ENCODE measurements around the gene ATP2B3. TPM values are rescaled to one million over a fixed set of nuclear protein-coding genes. Genes with fewer than 3 reads are reported as not detected.

ATP2B3 gene
- polyA plus RNA-seq, 2 donors = not detected

- 36 to 45% methylated on average over 31 of the region's 31 CpGs for WGBS, 2 donors
Measured at GRCh38 chrX:153539171-153539978, 21.9 kb downstream of the ATP2B3 start.

GRCh38 chrX:153539979-153540358 is 22.5 kb downstream of the ATP2B3 start:
- H3K4me3 ChIP-seq (ENCODE audit: low read depth in 1 of 2, low read length in 2 of 2) = no peak overlapping the region
- H3K9me3 ChIP-seq (ENCODE audit: control insufficient read depth in 2 of 2, insufficient read depth in 1 of 2, low read depth in 1 of 2, low read length in 1 of 2) = no peaks in the 10 kb centered on the region
- H3K4me1 ChIP-seq (ENCODE audit: control insufficient read depth in 2 of 2, insufficient read depth in 2 of 2, low read length in 1 of 2) = no peaks in the 10 kb centered on the region
- WGBS, 2 donors = 61 to 74% methylated on average over 8 to 9 of the region's 9 CpGs
- no peak overlapping the region for H3K27ac ChIP-seq (ENCODE audit: low read depth in 2 of 2, low read length in 1 of 2)
- no peaks in the 10 kb centered on the region for H3K36me3 ChIP-seq (ENCODE audit: control insufficient read depth in 2 of 2, insufficient read depth in 2 of 2, low read length in 1 of 2)
- no peaks in the 10 kb centered on the region for H3K27me3 ChIP-seq (ENCODE audit: control insufficient read depth in 1 of 2, insufficient read depth in 2 of 2, low read length in 2 of 2)

More at GRCh38 chrX:153539171-153539978, 21.9 kb downstream of the ATP2B3 start:
- H3K4me1 ChIP-seq (ENCODE audit: control insufficient read depth in 2 of 2, insufficient read depth in 2 of 2, low read length in 1 of 2) = no peaks in the 10 kb centered on the region
- no peak overlapping the region for H3K27ac ChIP-seq (ENCODE audit: low read depth in 2 of 2, low read length in 1 of 2)
- no peaks in the 10 kb centered on the region for H3K9me3 ChIP-seq (ENCODE audit: control insufficient read depth in 2 of 2, insufficient read depth in 1 of 2, low read depth in 1 of 2, low read length in 1 of 2)
- H3K27me3 ChIP-seq (ENCODE audit: control insufficient read depth in 1 of 2, insufficient read depth in 2 of 2, low read length in 2 of 2) = no peaks in the 10 kb centered on the region
- no peak overlapping the region for H3K4me3 ChIP-seq (ENCODE audit: low read depth in 1 of 2, low read length in 2 of 2)
- H3K36me3 ChIP-seq (ENCODE audit: control insufficient read depth in 2 of 2, insufficient read depth in 2 of 2, low read length in 1 of 2) = no peaks in the 10 kb centered on the region

GRCh38 chrX:153544727-153545126 is 27.3 kb downstream of the ATP2B3 start:
- H3K27me3 ChIP-seq (ENCODE audit: control insufficient read depth in 1 of 2, insufficient read depth in 2 of 2, low read length in 2 of 2) = no peaks in the 10 kb centered on the region
- no peak overlapping the region for H3K27ac ChIP-seq (ENCODE audit: low read depth in 2 of 2, low read length in 1 of 2)
- H3K4me3 ChIP-seq (ENCODE audit: low read depth in 1 of 2, low read length in 2 of 2) = no peak overlapping the region
- no peaks in the 10 kb centered on the region for H3K9me3 ChIP-seq (ENCODE audit: control insufficient read depth in 2 of 2, insufficient read depth in 1 of 2, low read depth in 1 of 2, low read length in 1 of 2)
- H3K36me3 ChIP-seq (ENCODE audit: control insufficient read depth in 2 of 2, insufficient read depth in 2 of 2, low read length in 1 of 2) = no peaks in the 10 kb centered on the region
- 71 to 81% methylated on average over 7 to 8 of the region's 8 CpGs for WGBS, 2 donors
- no peaks in the 10 kb centered on the region for H3K4me1 ChIP-seq (ENCODE audit: control insufficient read depth in 2 of 2, insufficient read depth in 2 of 2, low read length in 1 of 2)

GRCh38 chrX:153546386-153546785 is 28.9 kb downstream of the ATP2B3 start:
- 77 to 81% methylated on average over 11 of the region's 11 CpGs for WGBS, 2 donors
- Histone ChIP-seq H3K27ac (ENCODE audit: low read depth in 2 of 2, low read length in 1 of 2) (no peak overlapping the region), H3K27me3 (ENCODE audit: control insufficient read depth in 1 of 2, insufficient read depth in 2 of 2, low read length in 2 of 2) (no peaks in the 10 kb centered on the region), H3K9me3 (ENCODE audit: control insufficient read depth in 2 of 2, insufficient read depth in 1 of 2, low read depth in 1 of 2, low read length in 1 of 2) (no peaks in the 10 kb centered on the region), H3K4me1 (ENCODE audit: control insufficient read depth in 2 of 2, insufficient read depth in 2 of 2, low read length in 1 of 2) (no peaks in the 10 kb centered on the region), H3K36me3 (ENCODE audit: control insufficient read depth in 2 of 2, insufficient read depth in 2 of 2, low read length in 1 of 2) (no peaks in the 10 kb centered on the region), H3K4me3 (ENCODE audit: low read depth in 1 of 2, low read length in 2 of 2) (no peak overlapping the region)

- Histone ChIP-seq H3K4me3 (ENCODE audit: low read depth in 1 of 2, low read length in 2 of 2) (no peak overlapping the region), H3K9me3 (ENCODE audit: control insufficient read depth in 2 of 2, insufficient read depth in 1 of 2, low read depth in 1 of 2, low read length in 1 of 2) (peaks cover 0 to 3% of the 10 kb centered on the region in 2 donors), H3K27me3 (ENCODE audit: control insufficient read depth in 1 of 2, insufficient read depth in 2 of 2, low read length in 2 of 2) (no peaks in the 10 kb centered on the region), H3K4me1 (ENCODE audit: control insufficient read depth in 2 of 2, insufficient read depth in 2 of 2, low read length in 1 of 2) (no peaks in the 10 kb centered on the region), H3K36me3 (ENCODE audit: control insufficient read depth in 2 of 2, insufficient read depth in 2 of 2, low read length in 1 of 2) (no peaks in the 10 kb centered on the region), H3K27ac (ENCODE audit: low read depth in 2 of 2, low read length in 1 of 2) (no peak overlapping the region)
- WGBS, 2 donors = 65 to 67% methylated on average over 7 of the region's 7 CpGs
Measured at GRCh38 chrX:153547195-153547594, 29.8 kb downstream of the ATP2B3 start.

- no peak overlapping the region for H3K4me3 ChIP-seq (ENCODE audit: low read depth in 1 of 2, low read length in 2 of 2)
- no peak overlapping the region for H3K27ac ChIP-seq (ENCODE audit: low read depth in 2 of 2, low read length in 1 of 2)
- 78 to 86% methylated on average over 16 to 17 of the region's 17 CpGs for WGBS, 2 donors
- peaks cover 0 to 3% of the 10 kb centered on the region in 2 donors for H3K9me3 ChIP-seq (ENCODE audit: control insufficient read depth in 2 of 2, insufficient read depth in 1 of 2, low read depth in 1 of 2, low read length in 1 of 2)
- no peaks in the 10 kb centered on the region for H3K36me3 ChIP-seq (ENCODE audit: control insufficient read depth in 2 of 2, insufficient read depth in 2 of 2, low read length in 1 of 2)
- no peaks in the 10 kb centered on the region for H3K27me3 ChIP-seq (ENCODE audit: control insufficient read depth in 1 of 2, insufficient read depth in 2 of 2, low read length in 2 of 2)
- H3K4me1 ChIP-seq (ENCODE audit: control insufficient read depth in 2 of 2, insufficient read depth in 2 of 2, low read length in 1 of 2) = no peaks in the 10 kb centered on the region
Measured at GRCh38 chrX:153549231-153549630, 31.8 kb downstream of the ATP2B3 start.

GRCh38 chrX:153549807-153550206 is 32.4 kb downstream of the ATP2B3 start:
- H3K4me3 ChIP-seq (ENCODE audit: low read depth in 1 of 2, low read length in 2 of 2) = no peak overlapping the region

GRCh38 chrX:153551135-153551534 is 33.7 kb downstream of the ATP2B3 start:
- WGBS, 2 donors = 81 to 83% methylated on average over 5 of the region's 5 CpGs
- H3K9me3 ChIP-seq (ENCODE audit: control insufficient read depth in 2 of 2, insufficient read depth in 1 of 2, low read depth in 1 of 2, low read length in 1 of 2) = peaks cover 0 to 3% of the 10 kb centered on the region in 2 donors
- H3K36me3 ChIP-seq (ENCODE audit: control insufficient read depth in 2 of 2, insufficient read depth in 2 of 2, low read length in 1 of 2) = no peaks in the 10 kb centered on the region
- H3K27ac ChIP-seq (ENCODE audit: low read depth in 2 of 2, low read length in 1 of 2) = no peak overlapping the region
- H3K27me3 ChIP-seq (ENCODE audit: control insufficient read depth in 1 of 2, insufficient read depth in 2 of 2, low read length in 2 of 2) = no peaks in the 10 kb centered on the region
- no peak overlapping the region for H3K4me3 ChIP-seq (ENCODE audit: low read depth in 1 of 2, low read length in 2 of 2)
- H3K4me1 ChIP-seq (ENCODE audit: control insufficient read depth in 2 of 2, insufficient read depth in 2 of 2, low read length in 1 of 2) = no peaks in the 10 kb centered on the region

More at GRCh38 chrX:153549807-153550206, 32.4 kb downstream of the ATP2B3 start:
- Histone ChIP-seq H3K4me1 (ENCODE audit: control insufficient read depth in 2 of 2, insufficient read depth in 2 of 2, low read length in 1 of 2) (no peaks in the 10 kb centered on the region), H3K9me3 (ENCODE audit: control insufficient read depth in 2 of 2, insufficient read depth in 1 of 2, low read depth in 1 of 2, low read length in 1 of 2) (peaks cover 0 to 3% of the 10 kb centered on the region in 2 donors), H3K27me3 (ENCODE audit: control insufficient read depth in 1 of 2, insufficient read depth in 2 of 2, low read length in 2 of 2) (no peaks in the 10 kb centered on the region), H3K36me3 (ENCODE audit: control insufficient read depth in 2 of 2, insufficient read depth in 2 of 2, low read length in 1 of 2) (no peaks in the 10 kb centered on the region), H3K27ac (ENCODE audit: low read depth in 2 of 2, low read length in 1 of 2) (no peak overlapping the region)
- WGBS, 2 donors = 77 to 81% methylated on average over 16 of the region's 16 CpGs

- H3K9me3 ChIP-seq (ENCODE audit: control insufficient read depth in 2 of 2, insufficient read depth in 1 of 2, low read depth in 1 of 2, low read length in 1 of 2) = peaks cover 0 to 3% of the 10 kb centered on the region in 2 donors
- H3K36me3 ChIP-seq (ENCODE audit: control insufficient read depth in 2 of 2, insufficient read depth in 2 of 2, low read length in 1 of 2) = no peaks in the 10 kb centered on the region
- H3K27ac ChIP-seq (ENCODE audit: low read depth in 2 of 2, low read length in 1 of 2) = no peak overlapping the region
- H3K4me3 ChIP-seq (ENCODE audit: low read depth in 1 of 2, low read length in 2 of 2) = no peak overlapping the region
- 42 to 44% methylated on average over 17 of the region's 17 CpGs for WGBS, 2 donors
- H3K27me3 ChIP-seq (ENCODE audit: control insufficient read depth in 1 of 2, insufficient read depth in 2 of 2, low read length in 2 of 2) = no peaks in the 10 kb centered on the region
- no peaks in the 10 kb centered on the region for H3K4me1 ChIP-seq (ENCODE audit: control insufficient read depth in 2 of 2, insufficient read depth in 2 of 2, low read length in 1 of 2)
Measured at GRCh38 chrX:153554519-153555167, 37.2 kb downstream of the ATP2B3 start.

Measured in esophagus (tissue), 2 donors.